ENCODE data around the gene STAT1.

- TF ChIP-seq TCF7 (IDR thresholded peaks at IDR 0.05; ENCODE audit: borderline replicate concordance) (no peak), ZZZ3 (IDR thresholded peaks at IDR 0.05; ENCODE audit: control insufficient read depth, insufficient read length, low read depth) (no peak), CTCF (IDR thresholded peaks at IDR 0.05 in 2 of 3, conservative IDR thresholded peaks at IDR 0.05 in 1 of 3; ENCODE audit: control insufficient read depth in 2 of 3, extremely low read depth in 1 of 3, insufficient read depth in 1 of 3, low read depth in 3 of 3, low read length in 3 of 3) (no peak), CBFB (IDR thresholded peaks at IDR 0.05; ENCODE audit: low read depth) (no peak), PAX8 (IDR thresholded peaks at IDR 0.05) (no peak)
Observed at GRCh38 chr2:190964170-190964795, 49.7 kb downstream of the STAT1 start.

All from GM12878 (cell line).